DOHH2 (cell line): Measurements from ENCODE around the gene CAMSAP3.

ENCODE experiments used
- H3F3A ChIP-seq: fragments of 200-600 bp; sonication (generic), shearing (Covaris generic); 2 replicates; pipeline ENCODE4 v1.6.0; 2016; ENCODE audit warnings: antibody characterized with exemption, mild to moderate bottlenecking; ENCODE audit not compliant: control insufficient read depth, insufficient read depth
- H3K27ac ChIP-seq: fragments of 200-600 bp; sonication (generic); 2 replicates; pipeline ENCODE4 v1.5.1; 2014; ENCODE audit warnings: low read depth, mild to moderate bottlenecking, low read length, moderate library complexity
- H3K27me3 ChIP-seq: fragments of 200-600 bp; sonication (generic); 2 replicates; pipeline ENCODE4 v1.6.1; 2014; ENCODE audit warnings: mild to moderate bottlenecking, low read length, mixed read lengths; ENCODE audit not compliant: control insufficient read depth
- H3K36me3 ChIP-seq: fragments of 200-600 bp; sonication (generic); 2 replicates; pipeline ENCODE4 v1.6.1; 2014; ENCODE audit warnings: mild to moderate bottlenecking, low read length, moderate library complexity, mixed read lengths; ENCODE audit not compliant: control insufficient read depth
- H3K4me1 ChIP-seq: fragments of 200-600 bp; sonication (generic); 2 replicates; pipeline ENCODE4 v1.6.1; 2014; ENCODE audit warnings: mild to moderate bottlenecking, low read length, mixed read lengths; ENCODE audit not compliant: control insufficient read depth
- H3K4me2 ChIP-seq: fragments of 200-600 bp; sonication (generic); 2 replicates; pipeline ENCODE4 v1.6.0; 2014; ENCODE audit warnings: mild to moderate bottlenecking, low read length, moderate library complexity
- H3K4me3 ChIP-seq: fragments of 200-600 bp; sonication (generic); 2 replicates; pipeline ENCODE4 v1.5.1; 2014; ENCODE audit warnings: mild to moderate bottlenecking, low read length, mixed read lengths
- H3K79me2 ChIP-seq: fragments of 200-600 bp; sonication (generic); 2 replicates; pipeline ENCODE4 v1.6.1; 2014; ENCODE audit warnings: mild to moderate bottlenecking, low read length, mixed read lengths; ENCODE audit not compliant: control insufficient read depth
- H3K9me2 ChIP-seq: fragments of 200-600 bp; sonication (generic); replicated peaks from 2 replicates; pipeline ENCODE4 v1.6.1; 2014; ENCODE audit warnings: mild to moderate bottlenecking, low read length, mixed read lengths; ENCODE audit not compliant: control insufficient read depth
- H3K9me3 ChIP-seq: fragments of 200-600 bp; sonication (generic); 2 replicates; pipeline ENCODE4 v1.6.1; 2014; ENCODE audit warnings: antibody characterized with exemption, low read length, mixed read lengths; ENCODE audit not compliant: control insufficient read depth, insufficient read depth
- H4K20me1 ChIP-seq: fragments of 200-600 bp; sonication (generic); 2 replicates; pipeline ENCODE4 v1.6.0; 2014; ENCODE audit warnings: low read depth, mild to moderate bottlenecking, antibody characterized with exemption, low read length, moderate library complexity; ENCODE audit not compliant: control insufficient read depth, insufficient read depth
- CTCF ChIP-seq: fragments of 200-600 bp; sonication (generic); IDR thresholded peaks from one replicate; pipeline ENCODE4 v1.5.1; 2014; ENCODE audit warnings: antibody characterized with exemption, mild to moderate bottlenecking, low read depth, low read length; ENCODE audit not compliant: poor library complexity, severe bottlenecking
- EZH2phosphoT487 ChIP-seq: fragments of 200-600 bp; sonication (generic); IDR thresholded peaks from 2 replicates; pipeline ENCODE4 v1.6.1; 2017; ENCODE audit warnings: borderline replicate concordance, mild to moderate bottlenecking, antibody characterized with exemption, low read length, moderate library complexity, mixed read lengths

CAMSAP3 gene

DNA sequence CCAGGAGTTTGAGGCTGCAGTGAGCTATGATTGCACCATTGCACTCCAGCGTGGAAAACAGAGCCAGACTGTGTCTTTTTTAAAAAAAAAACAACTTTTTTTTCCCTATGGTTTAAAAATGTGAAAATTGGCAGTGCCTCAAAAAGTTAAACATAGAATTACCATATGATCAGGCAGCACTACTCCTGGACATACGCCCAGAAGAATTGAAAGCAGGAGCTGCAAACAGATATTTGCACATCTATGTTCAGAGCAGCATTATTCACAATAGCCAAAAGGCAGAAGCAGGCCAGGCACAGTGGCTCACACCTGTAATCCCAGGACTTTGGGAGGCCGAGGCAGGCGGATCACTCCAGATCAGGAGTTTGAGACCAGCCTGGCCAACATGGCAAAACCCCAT is 69.4 kb downstream of the CAMSAP3 start:
- H3K4me2 ChIP-seq, result no peak overlapping the region
- H3K9me2 ChIP-seq, result no peaks in the 10 kb centered on the region
- H3K9me3 ChIP-seq, result no peaks in the 10 kb centered on the region

More for the DNA sequence above, 69.4 kb downstream of the CAMSAP3 start:
- H3K36me3 ChIP-seq, result no peaks in the 10 kb centered on the region
- no peaks in the 10 kb centered on the region; the same call in 1 of the 2 replicates for H3K27me3 ChIP-seq
- H3K4me1 ChIP-seq, result no peaks in the 10 kb centered on the region
- no peak overlapping the region for H3K27ac ChIP-seq
- no peaks in the 10 kb centered on the region for H4K20me1 ChIP-seq
- H3K79me2 ChIP-seq, result no peaks in the 10 kb centered on the region
- no peak overlapping the region for H3K4me3 ChIP-seq
- H3F3A ChIP-seq, result no peaks in the 10 kb centered on the region
- TF ChIP-seq CTCF, result no peak
- TF ChIP-seq EZH2phosphoT487, result no peak
